Gastrocnemius medialis (tissue), 4 donors: ENCODE results near the gene GNAQ. TPM values are rescaled to one million over a fixed set of nuclear protein-coding genes. Genes with fewer than 3 reads are reported as not detected.
A peak's percentile ranks its signal among the peaks of the same experiment; 100 is the strongest.
"Not testable (repeated sequence)": the region's sequence is repeated elsewhere in the genome, so short reads cannot be mapped to it uniquely, and the experiment has no call there.

ENCODE experiments used
- ATAC-seq, 2 donors: fragments of 150-250 bp; one replicate each; pipeline ENCODE4 v1.9.1; 2016
- DNase-seq, 2 donors: peaks; one replicate each; pipeline ENCODE4 v3.0.0-alpha.2; 2019
- H3K27ac ChIP-seq, 4 donors: fragments of 200-600 bp; sonication (generic); 1 replicate in 1 of 4; 2 replicates in 3 of 4; pipeline ENCODE4 v1.5.1; 2016 to 2018; ENCODE audit warnings: mild to moderate bottlenecking in 2 of 4, moderate library complexity in 1 of 4
- H3K27me3 ChIP-seq, 3 donors: fragments of 200-600 bp; sonication (generic) in 2 of 3; 1 replicate in 1 of 3; 2 replicates in 2 of 3; pipeline versions ENCODE4 v1.5.1 to v1.6.0; 2016 to 2019; ENCODE audit warnings: mild to moderate bottlenecking in 1 of 3, moderate library complexity in 1 of 3
- H3K36me3 ChIP-seq, 2 donors: fragments of 200-600 bp; sonication (generic) in 1 of 2; one replicate each; pipeline ENCODE4 v1.5.1; 2017 to 2018
- H3K4me1 ChIP-seq, 2 donors: fragments of 200-600 bp; sonication (generic) in 1 of 2; one replicate each; pipeline ENCODE4 v1.5.1; 2016 to 2017; ENCODE audit warnings: mild to moderate bottlenecking in 2 of 2
- H3K4me3 ChIP-seq, 4 donors: fragments of 200-600 bp; sonication (generic) in 3 of 4; 1 replicate in 1 of 4; 2 replicates in 3 of 4; pipeline ENCODE4 v1.5.1; 2016 to 2019; ENCODE audit warnings: mild to moderate bottlenecking in 2 of 4
- H3K9me3 ChIP-seq, 3 donors: fragments of 200-600 bp; sonication (generic) in 2 of 3; 1 replicate in 1 of 3; 2 replicates in 2 of 3; pipeline ENCODE4 v1.5.1; 2016 to 2019
- POLR2A ChIP-seq, 2 donors: fragments of 450-650 bp; IDR thresholded peaks; one replicate each; pipeline ENCODE4 v1.6.1; 2017; ENCODE audit warnings: antibody characterized with exemption in 2 of 2, mild to moderate bottlenecking in 2 of 2, moderate library complexity in 2 of 2
- in situ Hi-C, 4 donors: fragments of 200-750 bp; cut with MboI; loops; one replicate each; pipeline versions ENCODE4 v1.15.0 to v1.8.0; 2017; ENCODE audit warnings: low sequenced_read_pairs in 4 of 4
- intact Hi-C: fragments of 100-400 bp; cut with DNase I; formaldehyde crosslinking; loops from one replicate; pipeline ENCODE4 v1.15.1; 2023; ENCODE audit warnings: low total_unique reads
- total RNA-seq, 4 donors: library from RNA; depleted of rRNA; stranded (reverse); fragments of >200 nt; gene quantifications; one replicate each; pipeline versions ENCODE4 v1.1.0 to v1.2.3, GENCODE V29; 2016
- TF ChIP-seq, protein P1 (sequence below), 5 experiments: fragments of 450-650 bp in 3 of 5; fragments of 200-600 bp in 2 of 5; sonication (generic) in 2 of 5; IDR thresholded peaks in 4 of 5; conservative IDR thresholded peaks in 1 of 5; 1 replicate in 4 of 5; 2 replicates in 1 of 5; pipeline ENCODE4 v1.5.1; 2016 to 2019; ENCODE audit warnings: antibody characterized with exemption in 5 of 5, mild to moderate bottlenecking in 3 of 5, moderate library complexity in 3 of 5

Gene GNAQ
- total RNA-seq, 4 donors from 2014 or later = 11.3 to 25.9 (median 18.7) TPM

DNA sequence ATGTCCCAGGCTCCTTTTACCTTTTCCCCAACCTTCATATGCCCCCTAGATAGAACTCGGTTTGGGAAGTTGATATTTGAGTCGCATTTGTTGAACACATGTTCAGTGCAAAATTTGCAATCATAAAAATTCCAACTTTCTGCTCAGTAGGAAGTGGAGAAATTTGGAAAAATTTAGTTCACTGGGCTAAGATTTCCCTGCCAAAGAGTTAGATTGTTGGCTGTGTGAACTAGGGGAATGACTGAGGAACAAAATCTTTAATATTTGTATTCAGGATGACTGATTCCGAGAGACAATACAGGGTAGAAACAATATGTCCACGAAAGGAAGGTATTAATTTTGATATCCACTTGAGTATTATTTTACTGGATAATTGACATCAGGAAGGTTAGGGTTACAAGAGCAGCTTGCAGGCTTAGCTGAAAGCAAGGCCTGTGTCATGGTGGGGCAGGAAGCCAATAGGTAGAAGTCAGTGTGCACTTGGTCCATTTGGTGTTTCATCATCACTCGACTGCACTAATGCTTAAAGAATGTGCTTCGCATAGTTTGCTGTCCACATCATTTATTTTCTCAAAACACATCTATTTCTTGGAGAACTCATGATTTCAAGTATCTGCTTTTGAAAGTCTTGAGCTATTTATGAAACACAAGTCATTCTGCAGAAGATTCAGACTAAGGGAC is 324.1 kb downstream of the GNAQ start:
- intact Hi-C loops = no loop called here
- DNase-seq = peak; percentile 71 to 78
- H3K27ac ChIP-seq = peak overlapping the region in 1 of 4 donors; percentile 4

GRCh38 chr9:77705636-77706035 is 326.0 kb downstream of the GNAQ start:
- in situ Hi-C loops (no loop called here), intact Hi-C loops (no loop called here)
- Histone ChIP-seq H3K27ac (no peak overlapping the region), H3K36me3 (no peaks in the 10 kb centered on the region), H3K4me3 (no peak overlapping the region), H3K4me1 (no peaks in the 10 kb centered on the region), H3K27me3 (no peaks in the 10 kb centered on the region), H3K9me3 (no peaks in the 10 kb centered on the region)
- TF ChIP-seq, protein P1, sequence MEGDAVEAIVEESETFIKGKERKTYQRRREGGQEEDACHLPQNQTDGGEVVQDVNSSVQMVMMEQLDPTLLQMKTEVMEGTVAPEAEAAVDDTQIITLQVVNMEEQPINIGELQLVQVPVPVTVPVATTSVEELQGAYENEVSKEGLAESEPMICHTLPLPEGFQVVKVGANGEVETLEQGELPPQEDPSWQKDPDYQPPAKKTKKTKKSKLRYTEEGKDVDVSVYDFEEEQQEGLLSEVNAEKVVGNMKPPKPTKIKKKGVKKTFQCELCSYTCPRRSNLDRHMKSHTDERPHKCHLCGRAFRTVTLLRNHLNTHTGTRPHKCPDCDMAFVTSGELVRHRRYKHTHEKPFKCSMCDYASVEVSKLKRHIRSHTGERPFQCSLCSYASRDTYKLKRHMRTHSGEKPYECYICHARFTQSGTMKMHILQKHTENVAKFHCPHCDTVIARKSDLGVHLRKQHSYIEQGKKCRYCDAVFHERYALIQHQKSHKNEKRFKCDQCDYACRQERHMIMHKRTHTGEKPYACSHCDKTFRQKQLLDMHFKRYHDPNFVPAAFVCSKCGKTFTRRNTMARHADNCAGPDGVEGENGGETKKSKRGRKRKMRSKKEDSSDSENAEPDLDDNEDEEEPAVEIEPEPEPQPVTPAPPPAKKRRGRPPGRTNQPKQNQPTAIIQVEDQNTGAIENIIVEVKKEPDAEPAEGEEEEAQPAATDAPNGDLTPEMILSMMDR (IDR thresholded peaks at IDR 0.05 in 4 of 5, conservative IDR thresholded peaks at IDR 0.05 in 1 of 5) = no peak
- no peak for TF ChIP-seq POLR2A (IDR thresholded peaks at IDR 0.05)
- ATAC-seq = no peak
- no peak for DNase-seq

More for the DNA sequence above, 324.1 kb downstream of the GNAQ start:
- Histone ChIP-seq H3K4me1 (no peaks in the 10 kb centered on the region), H3K36me3 (no peaks in the 10 kb centered on the region), H3K4me3 (no peak overlapping the region), H3K27me3 (no peaks in the 10 kb centered on the region), H3K9me3 (no peaks in the 10 kb centered on the region)
- TF ChIP-seq, protein P1 (IDR thresholded peaks at IDR 0.05 in 4 of 5, conservative IDR thresholded peaks at IDR 0.05 in 1 of 5) = no peak
- no peak for TF ChIP-seq POLR2A (IDR thresholded peaks at IDR 0.05)
- peak; percentile 95 to 98 for ATAC-seq
- in situ Hi-C loops = no loop called here

GRCh38 chr9:77702521-77703390 is 328.9 kb downstream of the GNAQ start:
- H3K36me3 ChIP-seq, ATAC-seq, H3K4me1 ChIP-seq, DNase-seq, intact Hi-C loops, H3K27me3 ChIP-seq, H3K27ac ChIP-seq, H3K4me3 ChIP-seq, in situ Hi-C loops, H3K9me3 ChIP-seq: not testable (repeated sequence)

DNA sequence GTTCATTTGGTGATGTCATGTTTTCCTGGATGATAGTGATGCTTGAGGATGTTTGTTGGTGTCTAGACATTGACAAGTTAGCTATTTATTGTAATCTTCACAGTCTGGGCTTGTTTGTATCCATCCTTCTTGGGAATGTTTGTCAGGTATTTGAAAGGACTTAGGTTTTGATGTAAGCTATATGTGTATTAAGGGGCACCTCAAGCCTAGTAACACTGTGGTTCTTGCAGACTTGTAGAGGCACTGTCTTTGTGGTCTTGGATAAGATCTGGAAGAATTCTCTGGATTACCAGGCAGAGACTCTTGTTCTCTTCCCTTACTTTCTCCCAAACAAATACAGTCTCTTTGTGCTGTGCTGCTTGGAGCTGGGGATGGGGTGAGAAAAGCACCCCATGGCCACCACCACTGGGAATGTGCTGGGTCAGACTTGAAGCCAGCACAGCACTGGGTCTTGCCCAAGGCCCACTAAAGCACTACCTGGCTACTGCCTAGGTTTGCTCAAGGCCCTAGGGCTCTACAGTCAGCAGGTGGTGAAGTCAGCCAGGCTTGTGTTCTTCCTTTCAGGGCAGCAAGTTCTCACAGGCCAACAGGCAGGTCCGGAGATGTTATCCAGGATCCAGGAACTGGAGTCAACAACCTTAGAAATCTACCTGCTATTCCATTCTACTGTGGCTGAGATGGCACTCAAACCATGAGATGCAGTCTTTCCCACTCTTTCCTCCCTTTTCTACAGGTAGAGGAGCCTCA is 334.2 kb downstream of the GNAQ start:
- DNase-seq = no peak
- no peak overlapping the region for H3K27ac ChIP-seq
- intact Hi-C loops = no loop called here
- no peaks in the 10 kb centered on the region for H3K36me3 ChIP-seq
- no peaks in the 10 kb centered on the region for H3K4me1 ChIP-seq
- in situ Hi-C loops = no loop called here
- no peak overlapping the region for H3K4me3 ChIP-seq
- no peak for ATAC-seq
- TF ChIP-seq, protein P1 (IDR thresholded peaks at IDR 0.05 in 4 of 5, conservative IDR thresholded peaks at IDR 0.05 in 1 of 5) = no peak
- no peak for TF ChIP-seq POLR2A (IDR thresholded peaks at IDR 0.05)
- no peaks in the 10 kb centered on the region for H3K9me3 ChIP-seq
- no peaks in the 10 kb centered on the region for H3K27me3 ChIP-seq

DNA sequence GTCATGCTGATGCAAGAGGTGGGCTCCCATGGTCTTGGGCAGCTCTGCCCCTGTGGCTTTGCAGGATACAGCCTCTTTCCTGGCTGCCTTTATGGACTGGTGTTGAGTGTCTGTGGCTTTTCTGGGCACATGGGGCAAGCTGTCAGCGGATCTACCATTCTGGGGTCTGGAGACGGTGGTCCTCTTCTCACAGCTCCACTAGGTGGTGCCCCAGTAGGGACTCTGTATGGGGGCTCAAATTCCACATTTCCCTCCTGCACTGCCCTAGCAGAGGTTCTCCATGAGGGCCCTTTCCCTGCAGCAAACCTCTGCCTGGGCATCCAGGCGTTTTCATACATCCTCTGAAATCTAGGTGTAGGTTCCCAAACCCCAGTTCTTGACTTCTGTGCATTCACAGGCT is 340.9 kb downstream of the GNAQ start:
- H3K9me3 ChIP-seq, H3K27ac ChIP-seq, H3K27me3 ChIP-seq, H3K4me3 ChIP-seq, DNase-seq, H3K36me3 ChIP-seq, in situ Hi-C loops, intact Hi-C loops, ATAC-seq, H3K4me1 ChIP-seq: not testable (repeated sequence)

DNA sequence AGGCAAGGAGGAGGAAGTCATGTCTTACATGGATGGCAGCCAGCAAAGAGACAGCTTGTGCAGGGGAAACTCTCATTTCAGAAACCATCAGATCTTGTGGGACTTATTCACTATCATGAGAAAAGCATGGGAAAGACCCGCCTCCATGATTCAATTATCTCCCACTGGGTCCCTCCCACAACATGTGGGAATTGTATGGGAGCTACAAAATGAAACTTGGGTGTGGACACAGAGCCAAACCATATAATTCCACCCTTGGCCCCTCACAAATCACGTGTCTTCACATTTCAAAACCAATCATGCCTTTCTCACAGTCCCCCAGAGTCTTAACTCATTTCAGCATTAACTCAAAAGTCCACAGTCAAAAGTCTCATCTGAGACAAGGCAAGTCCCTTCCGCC is 341.5 kb downstream of the GNAQ start:
- H3K27ac ChIP-seq, ATAC-seq, H3K4me3 ChIP-seq, intact Hi-C loops, in situ Hi-C loops, H3K36me3 ChIP-seq, H3K9me3 ChIP-seq, H3K4me1 ChIP-seq, DNase-seq, H3K27me3 ChIP-seq: not testable (repeated sequence)

GRCh38 chr9:77687737-77688136 is 343.9 kb downstream of the GNAQ start:
- H3K27me3 ChIP-seq, ATAC-seq, DNase-seq, H3K9me3 ChIP-seq, H3K27ac ChIP-seq, H3K4me1 ChIP-seq, H3K36me3 ChIP-seq, H3K4me3 ChIP-seq, intact Hi-C loops, in situ Hi-C loops: not testable (repeated sequence)
